Glutamatergic neuron (in vitro differentiated cells): ENCODE data around the gene UNC79. TPM values are rescaled to one million over a fixed set of nuclear protein-coding genes. Genes with fewer than 3 reads are reported as not detected.

Experiments used
- DNase-seq: peaks from one replicate; pipeline ENCODE4 v3.0.0; 2022
- H3K27ac Mint-ChIP-seq: one replicate; pipeline ENCODE4 v1.8.0; 2020; ENCODE audit warnings: mild to moderate bottlenecking, mixed read lengths, inconsistent platforms; ENCODE audit not compliant: unreplicated experiment
- H3K27me3 Mint-ChIP-seq: one replicate; pipeline ENCODE4 v1.8.0; 2020; ENCODE audit warnings: mild to moderate bottlenecking, moderate library complexity, mixed read lengths, inconsistent platforms; ENCODE audit not compliant: unreplicated experiment
- H3K36me3 Mint-ChIP-seq: one replicate; pipeline ENCODE4 v1.8.0; 2020; ENCODE audit warnings: mild to moderate bottlenecking, mixed read lengths, inconsistent platforms; ENCODE audit not compliant: unreplicated experiment
- H3K4me1 Mint-ChIP-seq: one replicate; pipeline ENCODE4 v1.8.0; 2020; ENCODE audit warnings: mild to moderate bottlenecking, low read depth, mixed read lengths, inconsistent platforms; ENCODE audit not compliant: unreplicated experiment
- H3K4me3 Mint-ChIP-seq: one replicate; pipeline ENCODE4 v1.8.0; 2020; ENCODE audit warnings: mild to moderate bottlenecking, mixed read lengths, inconsistent platforms; ENCODE audit not compliant: unreplicated experiment
- H3K9me3 Mint-ChIP-seq: one replicate; pipeline ENCODE4 v1.8.0; 2020; ENCODE audit warnings: mild to moderate bottlenecking, moderate library complexity, mixed read lengths, inconsistent platforms; ENCODE audit not compliant: unreplicated experiment
- total RNA-seq: library from RNA; stranded (reverse); fragmentation: NEBNext Ultra II Directional; extraction: Animal tissue kit (Norgen Biotek cat#: 25700); gene quantifications from one replicate; pipeline ENCODE4 v1.2.1, GENCODE V29; 2021; ENCODE audit not compliant: unreplicated experiment
- TF ChIP-seq, protein P1 (sequence below): fragments of 200-600 bp; sonication (generic); IDR thresholded peaks from one replicate; pipeline ENCODE4 v1.5.0; 2021; ENCODE audit not compliant: partially characterized antibody, unreplicated experiment

The UNC79 gene
- total RNA-seq, 1 donor from 2014 or later = 29.5 TPM

GRCh38 chr14:93431036-93431670, 414 bp downstream of the UNC79 start:
- H3K27ac Mint-ChIP-seq = peak overlapping the region; percentile 97

GRCh38 chr14:93454224-93454623, 23.5 kb downstream of the UNC79 start:
- H3K4me3 Mint-ChIP-seq = no peak overlapping the region
- no peaks in the 10 kb centered on the region for H3K36me3 Mint-ChIP-seq
- no peak overlapping the region for H3K27ac Mint-ChIP-seq
- peaks cover 8% of the 10 kb centered on the region for H3K4me1 Mint-ChIP-seq
- H3K9me3 Mint-ChIP-seq = no peaks in the 10 kb centered on the region
- no peaks in the 10 kb centered on the region for H3K27me3 Mint-ChIP-seq
- TF ChIP-seq, protein P1, sequence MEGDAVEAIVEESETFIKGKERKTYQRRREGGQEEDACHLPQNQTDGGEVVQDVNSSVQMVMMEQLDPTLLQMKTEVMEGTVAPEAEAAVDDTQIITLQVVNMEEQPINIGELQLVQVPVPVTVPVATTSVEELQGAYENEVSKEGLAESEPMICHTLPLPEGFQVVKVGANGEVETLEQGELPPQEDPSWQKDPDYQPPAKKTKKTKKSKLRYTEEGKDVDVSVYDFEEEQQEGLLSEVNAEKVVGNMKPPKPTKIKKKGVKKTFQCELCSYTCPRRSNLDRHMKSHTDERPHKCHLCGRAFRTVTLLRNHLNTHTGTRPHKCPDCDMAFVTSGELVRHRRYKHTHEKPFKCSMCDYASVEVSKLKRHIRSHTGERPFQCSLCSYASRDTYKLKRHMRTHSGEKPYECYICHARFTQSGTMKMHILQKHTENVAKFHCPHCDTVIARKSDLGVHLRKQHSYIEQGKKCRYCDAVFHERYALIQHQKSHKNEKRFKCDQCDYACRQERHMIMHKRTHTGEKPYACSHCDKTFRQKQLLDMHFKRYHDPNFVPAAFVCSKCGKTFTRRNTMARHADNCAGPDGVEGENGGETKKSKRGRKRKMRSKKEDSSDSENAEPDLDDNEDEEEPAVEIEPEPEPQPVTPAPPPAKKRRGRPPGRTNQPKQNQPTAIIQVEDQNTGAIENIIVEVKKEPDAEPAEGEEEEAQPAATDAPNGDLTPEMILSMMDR = no peak
- no peak for DNase-seq

More at GRCh38 chr14:93431036-93431670, 414 bp downstream of the UNC79 start:
- Mint-ChIP-seq H3K4me3 (peak overlapping the region; percentile 93), H3K27me3 (no peaks in the 10 kb centered on the region), H3K36me3 (peaks cover 8% of the 10 kb centered on the region), H3K9me3 (peaks cover 4% of the 10 kb centered on the region), H3K4me1 (peaks cover 10% of the 10 kb centered on the region)
- TF ChIP-seq, protein P1 = no peak
- DNase-seq = peak; percentile 85

- Mint-ChIP-seq H3K36me3 (no peaks in the 10 kb centered on the region), H3K4me1 (peaks cover 8% of the 10 kb centered on the region), H3K9me3 (no peaks in the 10 kb centered on the region), H3K27ac (no peak overlapping the region), H3K27me3 (no peaks in the 10 kb centered on the region), H3K4me3 (no peak overlapping the region)
- TF ChIP-seq, protein P1 = no peak
- DNase-seq = no peak
Measured at GRCh38 chr14:93456356-93456755, 25.6 kb downstream of the UNC79 start.

DNA sequence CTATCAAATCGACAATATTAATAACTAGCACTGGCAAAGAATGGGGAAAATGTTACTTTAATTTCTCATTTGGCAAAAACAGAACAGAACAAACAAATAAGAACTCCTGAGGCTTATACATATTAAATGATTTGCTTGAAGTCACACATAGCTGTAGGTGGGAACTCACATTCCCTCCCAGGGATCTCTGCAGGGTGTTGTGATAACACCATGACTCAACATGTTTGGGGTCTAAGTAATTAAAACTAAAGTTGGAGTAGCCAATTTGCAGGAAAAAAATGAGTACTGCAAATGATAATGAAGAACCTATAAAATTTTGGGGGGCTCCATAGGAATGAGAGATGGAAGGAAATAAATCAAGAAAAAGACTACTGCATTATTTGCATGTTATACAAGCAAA, 27.5 kb downstream of the UNC79 start:
- TF ChIP-seq, protein P1 = no peak
- Mint-ChIP-seq H3K27ac (no peak overlapping the region), H3K27me3 (no peaks in the 10 kb centered on the region), H3K36me3 (no peaks in the 10 kb centered on the region), H3K4me1 (peaks cover 10% of the 10 kb centered on the region), H3K9me3 (peaks cover under 1% of the 10 kb centered on the region), H3K4me3 (no peak overlapping the region)
- DNase-seq = no peak

DNA sequence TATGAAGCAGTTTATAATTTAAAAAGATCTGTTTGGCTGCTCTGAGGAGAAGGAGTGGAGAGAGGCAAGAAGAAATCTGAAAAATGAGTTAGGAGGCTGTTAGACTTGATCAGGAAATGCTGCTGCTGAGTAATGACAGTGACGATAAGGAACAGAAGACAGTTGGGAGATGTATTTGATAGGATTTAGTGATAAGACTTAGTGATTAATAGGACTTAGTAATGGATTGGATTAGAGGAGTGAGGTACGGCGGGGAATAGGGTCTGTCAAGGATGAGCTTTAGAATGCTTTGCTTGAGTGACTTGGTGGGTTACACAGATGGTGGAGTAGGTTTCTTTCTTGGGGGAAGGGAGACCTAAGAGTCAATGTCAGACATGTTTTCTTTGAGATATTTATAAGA, 31.7 kb downstream of the UNC79 start:
- peaks cover 1% of the 10 kb centered on the region for H3K9me3 Mint-ChIP-seq

More for the DNA sequence above, 31.7 kb downstream of the UNC79 start:
- Mint-ChIP-seq H3K4me1 (peaks cover 13% of the 10 kb centered on the region), H3K27me3 (no peaks in the 10 kb centered on the region), H3K4me3 (no peak overlapping the region), H3K36me3 (no peaks in the 10 kb centered on the region), H3K27ac (no peak overlapping the region)
- DNase-seq = no peak
- TF ChIP-seq, protein P1 = no peak
